NB4 (cell line): ENCODE measurements around the gene MDGA2.

Experiments used
- CTCF ChIP-seq: IDR thresholded peaks from one replicate; pipeline ENCODE4 v1.5.1; 2012; ENCODE audit warnings: low read depth, low read length
- MYC ChIP-seq: IDR thresholded peaks from 2 replicates; pipeline ENCODE4 v1.6.1; 2011; ENCODE audit warnings: low read depth, low read length

DNA sequence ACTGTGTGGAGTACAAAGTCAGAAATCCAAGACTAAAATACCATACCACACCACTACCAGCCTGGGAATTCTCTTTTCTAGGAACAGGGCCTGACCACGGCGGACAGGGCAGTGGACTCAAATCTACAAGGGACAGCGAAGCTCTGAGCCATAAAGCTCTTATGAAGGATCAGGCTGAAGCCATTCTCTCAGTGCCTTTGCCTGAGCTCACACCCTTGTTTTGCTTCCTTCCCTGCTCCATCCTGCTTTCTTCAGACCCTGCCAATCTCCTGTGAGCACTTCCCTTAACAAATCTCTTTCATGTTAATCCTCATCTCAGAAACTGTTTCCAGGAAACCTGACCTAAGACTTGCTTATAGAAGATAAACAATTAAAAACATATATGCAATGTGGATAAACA is 398.5 kb downstream of the MDGA2 start:
- TF ChIP-seq CTCF = no peak
- TF ChIP-seq MYC = no peak
